HepG2 (cell line): Measurements from ENCODE around the gene BPIFB6. TPM values are rescaled to one million over a fixed set of nuclear protein-coding genes. Genes with fewer than 3 reads are reported as not detected.
A peak's percentile ranks its signal among the peaks of the same experiment; 100 is the strongest.

ENCODE experiments used
- ATF1 ChIP-seq: IDR thresholded peaks from 2 replicates; pipeline ENCODE4 v1.6.1; 2016; ENCODE audit warnings: mild to moderate bottlenecking, control low read depth
- CCAR2 ChIP-seq: fragments of 200-400 bp; formaldehyde crosslinking; optimal IDR thresholded peaks from 2 replicates; pipeline ENCODE3; 2018; ENCODE audit warnings: low read depth, mild to moderate bottlenecking, low read length, moderate library complexity
- DRAP1 ChIP-seq: IDR thresholded peaks from 2 replicates; pipeline ENCODE4 v1.6.1; 2016; ENCODE audit warnings: missing genetic modification reagents, missing compliant biosample characterization
- GMEB1 ChIP-seq: sonication (generic); formaldehyde crosslinking; IDR thresholded peaks from 2 replicates; pipeline ENCODE4 v1.5.1; 2020; ENCODE audit warnings: missing genetic modification reagents, mild to moderate bottlenecking, borderline replicate concordance
- HNRNPLL ChIP-seq: fragments of 200-400 bp; formaldehyde crosslinking; IDR thresholded peaks from 2 replicates; pipeline ENCODE4 v1.6.1; 2017; ENCODE audit warnings: mild to moderate bottlenecking, low read depth, low read length; ENCODE audit not compliant: poor library complexity, severe bottlenecking
- HOXA9 ChIP-seq: sonication (generic); formaldehyde crosslinking; IDR thresholded peaks from 2 replicates; pipeline ENCODE4 v1.8.1; 2022; ENCODE audit warnings: missing genetic modification reagents, mild to moderate bottlenecking, moderate library complexity, borderline replicate concordance
- KAT2B ChIP-seq: fragments of 150-350 bp; IDR thresholded peaks from 2 replicates; pipeline ENCODE4 v1.6.1; 2014; ENCODE audit warnings: low read depth, low read length, borderline replicate concordance
- MAX ChIP-seq: IDR thresholded peaks from 2 replicates; pipeline ENCODE4 v1.6.1; 2012; ENCODE audit warnings: inconsistent platforms
- MEF2D ChIP-seq: sonication (generic); formaldehyde crosslinking; IDR thresholded peaks from 2 replicates; pipeline ENCODE4 v1.5.1; 2020; ENCODE audit warnings: mild to moderate bottlenecking, missing genetic modification reagents
- NONO ChIP-seq, 2 experiments: fragments of 450-650 bp in 1 of 2; sonication (generic) in 1 of 2; formaldehyde crosslinking in 1 of 2; IDR thresholded peaks in 1 of 2; conservative IDR thresholded peaks in 1 of 2; 2 replicates each; pipeline versions ENCODE4 v1.6.1 to v1.8.0; 2017 to 2022; ENCODE audit warnings: mild to moderate bottlenecking in 1 of 2, missing genetic modification reagents in 1 of 2, moderate library complexity in 1 of 2
- NR2F2 ChIP-seq: IDR thresholded peaks from 2 replicates; pipeline ENCODE4 v1.6.1; 2012; ENCODE audit warnings: low read depth, inconsistent platforms, borderline replicate concordance
- POLR2AphosphoS5 ChIP-seq: IDR thresholded peaks from 2 replicates; pipeline ENCODE4 v1.6.1; 2012; ENCODE audit warnings: low read depth, low read length
- ZBTB2 ChIP-seq: sonication (generic); formaldehyde crosslinking; IDR thresholded peaks from 2 replicates; pipeline ENCODE4 v1.8.0; 2022; ENCODE audit warnings: low read depth, missing genetic modification reagents
- ZFP36L2 ChIP-seq: sonication (generic); formaldehyde crosslinking; IDR thresholded peaks from 2 replicates; pipeline ENCODE4 v1.4.0; 2020; ENCODE audit warnings: missing genetic modification reagents
- ZMYM4 ChIP-seq: sonication (generic); formaldehyde crosslinking; IDR thresholded peaks from 2 replicates; pipeline ENCODE4 v1.8.1; 2023; ENCODE audit warnings: mild to moderate bottlenecking, missing genetic modification reagents
- ZNF207 ChIP-seq: fragments of 450-650 bp; IDR thresholded peaks from 2 replicates; pipeline ENCODE4 v1.6.1; 2016; ENCODE audit warnings: antibody characterized with exemption, borderline replicate concordance
- ZNF510 ChIP-seq: sonication (generic); formaldehyde crosslinking; IDR thresholded peaks from 2 replicates; pipeline ENCODE4 v1.4.0; 2020; ENCODE audit warnings: low read depth, mild to moderate bottlenecking, missing genetic modification reagents
- ZNF605 ChIP-seq: sonication (generic); formaldehyde crosslinking; IDR thresholded peaks from 2 replicates; pipeline ENCODE4 v1.8.0; 2022; ENCODE audit warnings: mild to moderate bottlenecking, missing genetic modification reagents
- ZNF652 ChIP-seq: IDR thresholded peaks from 2 replicates; pipeline ENCODE4 v1.6.1; 2016; ENCODE audit warnings: low read depth, borderline replicate concordance
- ZNF710 ChIP-seq: sonication (generic); formaldehyde crosslinking; IDR thresholded peaks from 2 replicates; pipeline ENCODE4 v1.5.0; 2020; ENCODE audit warnings: mild to moderate bottlenecking, missing genetic modification reagents, borderline replicate concordance
- ZNF772 ChIP-seq: sonication (generic); formaldehyde crosslinking; IDR thresholded peaks from 2 replicates; pipeline ENCODE4 v1.5.0; 2020; ENCODE audit warnings: mild to moderate bottlenecking, missing genetic modification reagents
- polyA plus RNA-seq, 8 experiments: library from polyadenylated mRNA; depleted of rRNA in 3 of 8; stranded (reverse) in 7 of 8; unstranded in 1 of 8; fragments of >200 nt; fragmentation: Illumina TruSeq in 4 of 8; extraction: Trizol in 4 of 8; gene quantifications; 2 replicates each; pipeline versions ENCODE4 v1.2.1 to v1.2.3, GENCODE V29; 2011 to 2016; ENCODE audit warnings: low read depth in 4 of 8, missing spikeins in 1 of 8, mixed read lengths in 1 of 8; ENCODE audit not compliant: insufficient read depth in 1 of 8
- total RNA-seq, 5 experiments: library from RNA; depleted of rRNA; stranded (reverse); fragments of >200 nt; fragmentation: Illumina TruSeq; extraction: Trizol; gene quantifications; 2 replicates each; pipeline ENCODE4 v1.2.3, GENCODE V29; 2016; ENCODE audit warnings: low read depth in 1 of 5

The BPIFB6 gene
- total and polyA plus RNA-seq, 2 of the 13 experiments (the other 11 are each of a cell fraction or from before 2014, with no cell fraction given) = 0.13 to 1.7 TPM

- TF ChIP-seq ZNF710 (CRISPR knock-in tag) (peak; percentile 97), ATF1 (CRISPR knock-in tag) (no peak), DRAP1 (CRISPR knock-in tag) (0 out of 2 replicates have a peak, but pooled peaks have one; percentile 14), ZFP36L2 (no peak), ZNF652 (no peak), NR2F2 (0 out of 2 replicates have a peak, but pooled peaks have one; percentile 9), ZNF772 (CRISPR knock-in tag) (peak; percentile 73; the same call in 1 of the 2 replicates), ZBTB2 (CRISPR knock-in tag) (0 out of 2 replicates have a peak, but pooled peaks have one; percentile 28), KAT2B (no peak), HOXA9 (peak; percentile 64; the same call in 1 of the 2 replicates), ZNF605 (peak; percentile 15; the same call in 1 of the 2 replicates), HNRNPLL (peak; percentile 10), MEF2D (peak; percentile 10; the same call in 1 of the 2 replicates), GMEB1 (CRISPR knock-in tag) (no peak), ZMYM4 (no peak), ZNF207 (0 out of 2 replicates have a peak, but pooled peaks have one; percentile 11), MAX (peak; percentile 42; the same call in 1 of the 2 replicates), CCAR2 (peak; percentile 99), ZNF510 (CRISPR knock-in tag) (no peak), POLR2AphosphoS5 (peak; percentile 80), NONO (IDR thresholded peaks at IDR 0.05) (no peak), NONO (CRISPR knock-in tag; conservative IDR thresholded peaks at IDR 0.05) (0 out of 2 replicates have a peak, but pooled peaks have one; percentile 52)
Observed at GRCh38 chr20:33025318-33025876, 6.1 kb upstream of the BPIFB6 start (continued).
